ENCODE data around the gene ALPK1.

Gene ALPK1

DNA sequence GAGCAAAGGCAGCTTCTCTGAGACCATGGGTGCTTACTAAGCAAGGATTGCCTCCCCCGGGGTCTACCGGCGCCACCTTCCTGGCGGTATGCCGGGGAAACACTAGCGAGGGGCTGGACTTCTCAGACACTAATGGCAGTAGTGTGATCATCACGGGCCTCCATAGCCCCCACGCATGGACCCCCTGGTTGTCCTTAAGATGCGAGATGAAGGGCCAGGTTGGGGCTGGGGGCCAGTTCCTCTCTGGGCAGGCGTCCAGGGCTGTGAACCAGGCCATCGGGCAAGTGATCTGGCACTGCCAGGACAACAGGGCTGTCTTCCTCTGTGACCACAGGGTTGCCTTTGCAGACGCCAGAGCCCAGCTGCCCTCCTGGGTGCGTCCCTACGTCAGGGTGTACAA is 60.7 kb downstream of the ALPK1 start:
- DNase-seq (ENCODE audit: extremely low read depth, low read depth), result no peak
- TF ChIP-seq, protein P1, sequence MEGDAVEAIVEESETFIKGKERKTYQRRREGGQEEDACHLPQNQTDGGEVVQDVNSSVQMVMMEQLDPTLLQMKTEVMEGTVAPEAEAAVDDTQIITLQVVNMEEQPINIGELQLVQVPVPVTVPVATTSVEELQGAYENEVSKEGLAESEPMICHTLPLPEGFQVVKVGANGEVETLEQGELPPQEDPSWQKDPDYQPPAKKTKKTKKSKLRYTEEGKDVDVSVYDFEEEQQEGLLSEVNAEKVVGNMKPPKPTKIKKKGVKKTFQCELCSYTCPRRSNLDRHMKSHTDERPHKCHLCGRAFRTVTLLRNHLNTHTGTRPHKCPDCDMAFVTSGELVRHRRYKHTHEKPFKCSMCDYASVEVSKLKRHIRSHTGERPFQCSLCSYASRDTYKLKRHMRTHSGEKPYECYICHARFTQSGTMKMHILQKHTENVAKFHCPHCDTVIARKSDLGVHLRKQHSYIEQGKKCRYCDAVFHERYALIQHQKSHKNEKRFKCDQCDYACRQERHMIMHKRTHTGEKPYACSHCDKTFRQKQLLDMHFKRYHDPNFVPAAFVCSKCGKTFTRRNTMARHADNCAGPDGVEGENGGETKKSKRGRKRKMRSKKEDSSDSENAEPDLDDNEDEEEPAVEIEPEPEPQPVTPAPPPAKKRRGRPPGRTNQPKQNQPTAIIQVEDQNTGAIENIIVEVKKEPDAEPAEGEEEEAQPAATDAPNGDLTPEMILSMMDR (IDR thresholded peaks at IDR 0.05; ENCODE audit: low read depth, low read length), result no peak

DNA sequence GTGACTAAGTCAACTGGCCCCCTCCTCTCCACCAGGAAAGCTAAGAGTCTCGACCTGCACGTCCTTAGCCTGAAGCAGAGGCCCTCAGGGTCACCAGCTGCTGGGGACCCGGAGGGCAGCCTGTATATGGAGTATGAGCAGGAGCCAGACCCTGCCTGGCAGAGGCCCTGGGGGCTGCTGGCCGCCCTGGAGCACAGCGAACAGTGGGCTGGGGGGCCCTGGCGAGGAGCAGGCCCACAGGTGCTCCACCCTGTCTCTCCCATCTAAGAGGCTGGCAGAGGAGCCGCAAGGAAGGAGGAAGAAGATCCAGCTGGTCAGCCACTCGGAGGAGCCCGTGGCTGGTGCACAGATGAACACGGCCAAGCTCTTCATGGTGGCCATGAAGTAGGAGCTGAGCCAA is 61.2 kb downstream of the ALPK1 start:
- TF ChIP-seq, protein P1 (IDR thresholded peaks at IDR 0.05; ENCODE audit: low read depth, low read length), result no peak
- DNase-seq (ENCODE audit: extremely low read depth, low read depth), result no peak

DNA sequence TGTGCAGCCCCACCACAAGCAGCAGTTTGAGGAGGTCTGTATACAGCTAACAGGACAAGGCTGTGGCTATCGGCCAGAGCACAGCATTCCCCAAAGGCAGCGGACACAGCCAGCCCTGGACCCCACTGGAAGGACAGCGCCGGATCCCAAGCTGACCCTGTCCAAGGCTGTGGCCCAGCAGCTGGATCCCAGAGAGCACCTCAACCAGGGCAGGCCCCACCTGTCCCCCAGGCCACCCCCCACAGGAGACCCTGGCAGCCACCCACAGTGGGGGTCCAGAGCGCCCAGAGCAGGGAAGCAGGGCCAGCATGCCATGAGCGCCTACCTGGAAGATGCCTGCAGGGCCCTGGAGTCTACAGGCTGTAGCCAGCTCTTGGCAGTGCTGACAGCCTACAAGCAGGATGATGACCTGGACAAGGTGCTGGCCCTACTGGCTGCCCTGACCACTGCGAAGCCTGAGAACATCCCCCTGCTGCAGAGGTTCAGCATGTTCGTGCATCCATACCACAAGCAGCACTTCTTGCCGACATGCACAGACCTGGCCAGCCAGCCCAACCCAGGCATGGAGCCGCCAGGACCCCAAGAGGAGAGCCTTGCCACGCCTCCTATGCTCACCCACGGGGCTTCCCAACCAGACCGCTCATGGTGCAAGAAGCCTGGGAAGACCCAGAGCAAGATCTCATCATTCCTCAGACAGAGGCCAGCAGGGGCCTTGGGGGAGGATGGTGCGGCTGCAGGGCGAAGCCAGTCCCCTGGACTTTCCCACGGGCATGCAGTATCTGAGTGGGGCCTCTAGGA is 62.0 kb downstream of the ALPK1 start:
- no peak for DNase-seq (ENCODE audit: extremely low read depth, low read depth)
- TF ChIP-seq, protein P1 (IDR thresholded peaks at IDR 0.05; ENCODE audit: low read depth, low read length), result no peak

DNA sequence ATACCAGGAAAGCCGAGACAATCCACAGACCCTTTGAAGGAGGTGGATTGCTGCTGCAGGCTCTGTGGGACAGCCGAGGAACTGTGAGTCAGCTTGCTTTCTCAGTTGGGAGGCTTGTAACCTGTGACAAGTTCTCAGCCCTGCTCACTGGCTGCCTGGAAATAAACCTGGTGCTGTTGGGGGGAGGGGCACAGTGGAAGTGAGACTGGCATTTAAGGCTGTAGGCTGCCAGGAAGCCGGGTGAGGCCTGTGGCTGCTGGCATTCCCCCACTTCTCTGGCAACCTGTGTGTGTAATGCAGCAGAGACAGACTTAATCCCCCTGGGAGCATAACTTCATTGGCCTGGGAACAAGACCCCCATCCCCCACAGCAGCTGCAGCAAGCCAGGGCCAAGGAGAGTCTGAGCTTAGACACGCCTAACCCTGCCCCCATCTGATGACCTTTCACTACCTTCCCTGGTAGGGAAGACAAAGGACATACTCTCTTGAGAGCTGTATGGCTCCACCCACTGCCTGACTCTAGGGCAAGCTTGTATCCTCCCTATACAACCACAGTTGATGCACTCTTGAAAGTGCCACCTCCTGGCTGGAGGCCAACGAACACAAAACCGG is 64.1 kb downstream of the ALPK1 start:
- no peak for DNase-seq (ENCODE audit: extremely low read depth, low read depth)
- TF ChIP-seq, protein P1 (IDR thresholded peaks at IDR 0.05; ENCODE audit: low read depth, low read length), result no peak

DNA sequence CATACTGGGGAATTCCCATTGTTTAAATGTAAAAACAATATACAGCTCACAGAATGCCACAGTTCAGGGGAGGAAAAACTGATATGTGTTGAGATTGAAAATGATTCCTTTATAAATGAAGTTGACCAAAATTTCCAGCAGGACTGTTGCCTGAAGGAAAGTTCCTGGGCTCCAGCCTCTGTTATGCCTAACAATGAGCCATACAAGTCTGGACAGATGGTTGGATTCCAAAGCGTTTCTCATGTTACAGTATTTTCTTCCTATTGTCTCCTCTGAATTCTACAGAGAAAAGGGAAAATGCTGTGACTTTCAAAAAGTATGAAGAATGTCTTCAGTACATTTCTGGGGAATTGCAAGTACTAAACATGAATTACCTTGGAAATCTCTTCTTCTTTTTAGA is 73.3 kb downstream of the ALPK1 start:
- TF ChIP-seq, protein P1 (IDR thresholded peaks at IDR 0.05; ENCODE audit: low read depth, low read length), result no peak

DNA sequence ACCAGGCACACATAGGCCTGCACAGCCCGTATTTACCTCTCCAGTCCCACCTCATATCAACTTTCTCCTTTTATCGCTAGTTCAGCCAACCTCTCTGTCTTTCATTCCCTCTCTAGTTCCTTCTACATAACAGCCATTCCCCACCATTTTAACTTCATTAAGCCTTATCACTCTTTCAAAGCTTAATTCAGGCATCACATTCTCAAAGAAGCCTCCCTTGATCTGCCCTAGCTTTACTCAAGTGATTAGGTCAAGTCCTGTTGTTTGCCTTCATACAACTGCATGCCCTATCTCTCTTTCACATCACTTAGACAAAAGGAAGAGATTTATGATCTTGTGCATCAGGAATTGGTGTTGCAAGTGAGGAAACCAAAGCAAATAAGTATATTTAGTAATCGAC is 74.2 kb downstream of the ALPK1 start:
- no peak for DNase-seq (ENCODE audit: extremely low read depth, low read depth)
- TF ChIP-seq, protein P1 (IDR thresholded peaks at IDR 0.05; ENCODE audit: low read depth, low read length), result no peak

More for the DNA sequence above, 73.3 kb downstream of the ALPK1 start:
- DNase-seq (ENCODE audit: extremely low read depth, low read depth), result no peak

DNA sequence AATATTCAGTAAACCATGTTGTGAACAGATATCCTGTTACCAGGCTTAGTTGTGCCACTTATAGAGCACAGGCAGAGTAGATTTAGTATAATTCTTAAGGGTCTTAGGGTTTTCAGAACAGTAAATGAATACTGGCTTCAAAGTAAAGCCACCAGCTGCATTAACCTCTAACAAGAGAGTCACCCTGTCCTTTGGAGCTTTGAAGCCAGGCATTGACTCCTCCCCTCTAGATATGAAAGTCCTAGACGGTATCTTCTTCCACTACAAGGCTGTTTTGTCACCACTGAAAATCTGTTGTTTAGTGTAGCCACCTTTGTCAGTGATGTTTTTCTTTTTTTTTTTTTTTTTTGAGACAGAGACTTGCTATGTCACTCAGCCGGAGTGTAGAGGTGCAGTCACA is 77.7 kb downstream of the ALPK1 start:
- TF ChIP-seq, protein P1 (IDR thresholded peaks at IDR 0.05; ENCODE audit: low read depth, low read length), result no peak
- DNase-seq (ENCODE audit: extremely low read depth, low read depth), result no peak

Measured in AG09319 (cell line).